A549 (cell line): ENCODE measurements around the gene RIN2. TPM values are rescaled to one million over a fixed set of nuclear protein-coding genes. Genes with fewer than 3 reads are reported as not detected.

Experiments
- ATAC-seq, 2 experiments: fragments of 200-7000 bp in 1 of 2; fragments of >200 bp in 1 of 2; cut with Nextera tagmentation in 1 of 2; cut with Tn5 transposase in 1 of 2; 3 replicates each; pipeline versions ENCODE4 v1.8.0 to v1.9.1; 2018 to 2020; ENCODE audit warnings: mild to moderate bottlenecking in 1 of 2, moderate library complexity in 1 of 2
- CTCF ChIA-PET: fragments of 300-600 bp; sonication (Branson Sonifier 250); formaldehyde crosslinking; extraction: SDS; loops from one replicate; lab custom pipeline; 2021; ENCODE audit warnings: antibody characterized with exemption, inconsistent platforms; lab: Yijun Ruan, JAX
- POLR2A ChIA-PET: fragments of 350-600 bp; formaldehyde crosslinking; extraction: SDS; loops from one replicate; lab custom pipeline; 2021; ENCODE audit warnings: antibody characterized with exemption, inconsistent platforms; lab: Yijun Ruan, JAX
- DNase-seq, 2 experiments: peaks; one replicate each; pipeline versions ENCODE4 v3.0.0 to v3.0.0-alpha.2; 2011 to 2016; ENCODE audit warnings: low read depth in 1 of 2, low spot score in 1 of 2
- FAIRE-seq: peaks from 2 replicates; lab custom pipeline; 2011; peaks lifted over from hg19 to GRCh38; lab: Jason Lieb, UNC
- H3K27ac ChIP-seq, 2 experiments: fragments of >200 bp; sonication (Bioruptor Twin); formaldehyde crosslinking; 3 replicates each; pipeline ENCODE4 v1.5.1; 2016 to 2017
- H3K4me1 ChIP-seq: fragments of >200 bp; sonication (Bioruptor Twin); formaldehyde crosslinking; 3 replicates; pipeline ENCODE4 v1.6.1; 2016
- H3K4me2 ChIP-seq: fragments of >200 bp; sonication (Bioruptor Twin); formaldehyde crosslinking; 3 replicates; pipeline ENCODE4 v1.6.1; 2016
- H3K4me3 ChIP-seq: fragments of >200 bp; sonication (Bioruptor Twin); formaldehyde crosslinking; 3 replicates; pipeline ENCODE4 v1.5.1; 2016
- H3K9me3 ChIP-seq: fragments of >200 bp; sonication (Bioruptor Twin); formaldehyde crosslinking; 3 replicates; pipeline ENCODE4 v1.6.1; 2016
- CEBPB ChIP-seq, 2 experiments: fragments of >200 bp in 1 of 2; sonication (Bioruptor Twin) in 1 of 2; formaldehyde crosslinking in 1 of 2; IDR thresholded peaks; 2 replicates each; pipeline ENCODE4 v1.6.1; 2012 to 2016
- EHF ChIP-seq: fragments of 250-450 bp; sonication (Bioruptor Pico); IDR thresholded peaks from 2 replicates; pipeline ENCODE4 v1.5.0; 2020; ENCODE audit warnings: mild to moderate bottlenecking
- EHMT2 ChIP-seq: fragments of 200-600 bp; sonication (generic); IDR thresholded peaks from 2 replicates; pipeline ENCODE4 v1.6.1; 2016; ENCODE audit warnings: antibody characterized with exemption, low read depth, mild to moderate bottlenecking, moderate library complexity
- EP300 ChIP-seq, 2 experiments: fragments of >200 bp; sonication (Bioruptor Twin); formaldehyde crosslinking; IDR thresholded peaks; 2 replicates in 1 of 2; 3 replicates in 1 of 2; pipeline ENCODE4 v1.6.1; 2016 to 2017
- ESRRA ChIP-seq: fragments of 150-350 bp; IDR thresholded peaks from 2 replicates; pipeline ENCODE4 v1.6.1; 2014; ENCODE audit warnings: mild to moderate bottlenecking, low read length, borderline replicate concordance
- FOSB ChIP-seq: fragments of 250-450 bp; sonication (Bioruptor Pico); IDR thresholded peaks from 2 replicates; pipeline ENCODE4 v1.5.0; 2020; ENCODE audit warnings: mild to moderate bottlenecking, moderate library complexity
- FOSL2 ChIP-seq, 2 experiments: fragments of 450-650 bp in 1 of 2; fragments of >200 bp in 1 of 2; sonication (Bioruptor Twin) in 1 of 2; formaldehyde crosslinking; IDR thresholded peaks; 2 replicates each; pipeline versions ENCODE4 v1.5.0 to v1.6.1; 2016 to 2020; ENCODE audit warnings: mild to moderate bottlenecking in 1 of 2, moderate library complexity in 1 of 2
- HDAC2 ChIP-seq: fragments of 200-600 bp; sonication (generic); IDR thresholded peaks from 2 replicates; pipeline ENCODE4 v1.6.1; 2016
- HEYL ChIP-seq: fragments of 250-450 bp; sonication (Bioruptor Pico); IDR thresholded peaks from 2 replicates; pipeline ENCODE4 v1.8.0; 2021; ENCODE audit warnings: mild to moderate bottlenecking, moderate library complexity
- KDM5A ChIP-seq: fragments of 200-600 bp; sonication (generic); IDR thresholded peaks from 2 replicates; pipeline ENCODE4 v1.6.1; 2016; ENCODE audit warnings: antibody characterized with exemption, mild to moderate bottlenecking
- MAFK ChIP-seq: fragments of 450-650 bp; IDR thresholded peaks from 2 replicates; pipeline ENCODE4 v1.6.1; 2014; ENCODE audit not compliant: partially characterized antibody
- NR3C1 ChIP-seq: fragments of >200 bp; sonication (Bioruptor Twin); formaldehyde crosslinking; IDR thresholded peaks from 3 replicates; pipeline ENCODE4 v1.6.1; 2017
- RAD21 ChIP-seq, 2 experiments: fragments of >200 bp in 1 of 2; sonication (Bioruptor Twin) in 1 of 2; formaldehyde crosslinking in 1 of 2; IDR thresholded peaks in 1 of 2; conservative IDR thresholded peaks in 1 of 2; 2 replicates in 1 of 2; 3 replicates in 1 of 2; pipeline ENCODE4 v1.6.1; 2012 to 2018; ENCODE audit warnings: inconsistent platforms in 1 of 2
- RARB ChIP-seq: fragments of 250-450 bp; sonication (Bioruptor Pico); IDR thresholded peaks from 2 replicates; pipeline ENCODE4 v1.8.0; 2021; ENCODE audit warnings: mild to moderate bottlenecking, moderate library complexity
- RCOR1 ChIP-seq: fragments of 150-350 bp; IDR thresholded peaks from 2 replicates; pipeline ENCODE4 v1.6.1; 2014; ENCODE audit warnings: antibody characterized with exemption, low read length, low read depth
- RFX5 ChIP-seq: fragments of 450-650 bp; IDR thresholded peaks from 2 replicates; pipeline ENCODE4 v1.7.1; 2014; ENCODE audit warnings: antibody characterized with exemption, mild to moderate bottlenecking, moderate library complexity
- TP53 ChIP-seq: fragments of 250-450 bp; sonication (Bioruptor Pico); IDR thresholded peaks from 2 replicates; pipeline ENCODE4 v1.5.0; 2021; ENCODE audit warnings: mild to moderate bottlenecking, moderate library complexity
- ZC3H11A ChIP-seq: fragments of 450-650 bp; IDR thresholded peaks from 2 replicates; pipeline ENCODE4 v1.6.1; 2014; ENCODE audit warnings: antibody characterized with exemption, mild to moderate bottlenecking
- WGBS: methylation state at CpG from one replicate; pipeline ENCODE4 v1.1.6; 2017; ENCODE audit errors: missing lambda C conversion rate; 5-methylcytosine and 5-hydroxymethylcytosine counted together
- polyA plus RNA-seq, 4 experiments: library from polyadenylated mRNA; depleted of rRNA in 3 of 4; stranded (reverse); fragments of >200 nt; fragmentation: RNase III in 1 of 4; extraction: RNeasy Plus Mini Kit Qiagen cat#74134 plus additional on column Dnase treatment in 1 of 4; gene quantifications; 2 replicates in 3 of 4; 3 replicates in 1 of 4; pipeline ENCODE4 v1.2.3, GENCODE V29; 2011 to 2017
- TF ChIP-seq, protein P1 (sequence below): fragments of >200 bp; sonication (Bioruptor Twin); formaldehyde crosslinking; IDR thresholded peaks from 3 replicates; pipeline ENCODE4 v1.5.1; 2016
- TF ChIP-seq, protein P2 (sequence below): fragments of 450-650 bp; IDR thresholded peaks from 2 replicates; pipeline ENCODE4 v1.6.1; 2014; ENCODE audit warnings: antibody characterized with exemption
- TF ChIP-seq, protein P3 (sequence below): IDR thresholded peaks from 2 replicates; pipeline ENCODE4 v1.6.1; 2012
- TF ChIP-seq, protein P4 (sequence below): fragments of 250-450 bp; sonication (Bioruptor Pico); IDR thresholded peaks from 2 replicates; pipeline ENCODE4 v1.5.0; 2020; ENCODE audit warnings: low read depth, mild to moderate bottlenecking, moderate library complexity
- TF ChIP-seq, protein P5 (sequence below): fragments of >200 bp; sonication (Bioruptor Twin); formaldehyde crosslinking; IDR thresholded peaks from 3 replicates; pipeline ENCODE4 v1.6.1; 2016

RIN2 gene
- polyA plus RNA-seq, 2 of the 4 experiments (the other 2 are of a cell fraction) = 22.4 to 34.7 TPM

DNA sequence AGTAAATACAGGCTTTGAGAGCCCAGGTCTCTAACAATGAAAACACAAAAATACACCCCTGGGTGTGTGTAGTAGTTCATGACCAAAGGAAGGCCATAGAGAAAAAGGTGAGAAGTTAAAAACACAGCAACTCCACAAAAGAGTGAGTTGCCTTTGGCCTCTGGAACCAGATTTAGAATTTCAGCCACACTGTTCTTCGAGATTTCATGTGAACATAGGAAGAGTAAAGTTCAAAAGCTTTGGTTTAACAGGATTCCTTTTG lies 43.5 kb upstream of the RIN2 start:
- no peak overlapping the region for H3K27ac ChIP-seq
- ATAC-seq (no peak), FAIRE-seq (no peak), DNase-seq (no peak)
- CTCF ChIA-PET = interaction anchor here (0.9 to 2.8 kb wide), 4 partner anchors 8 to 22 kb away, joined by 3 to 17 read pairs (median 5); no protein-coding TSS in a partner anchor
- no peak overlapping the region for H3K4me3 ChIP-seq
- WGBS = 31% methylated on average over 1 of the region's 1 CpG
- peaks cover 17% of the 10 kb centered on the region for H3K9me3 ChIP-seq
- POLR2A ChIA-PET = no interaction called here
- H3K4me1 ChIP-seq = peaks cover 16% of the 10 kb centered on the region
- H3K4me2 ChIP-seq = no peak overlapping the region
- TF ChIP-seq NR3C1 (no peak), EHMT2 (no peak), ESRRA (no peak), RAD21 (conservative IDR thresholded peaks at IDR 0.05 in 1 of 2, IDR thresholded peaks at IDR 0.05 in 1 of 2) (no peak)

DNA sequence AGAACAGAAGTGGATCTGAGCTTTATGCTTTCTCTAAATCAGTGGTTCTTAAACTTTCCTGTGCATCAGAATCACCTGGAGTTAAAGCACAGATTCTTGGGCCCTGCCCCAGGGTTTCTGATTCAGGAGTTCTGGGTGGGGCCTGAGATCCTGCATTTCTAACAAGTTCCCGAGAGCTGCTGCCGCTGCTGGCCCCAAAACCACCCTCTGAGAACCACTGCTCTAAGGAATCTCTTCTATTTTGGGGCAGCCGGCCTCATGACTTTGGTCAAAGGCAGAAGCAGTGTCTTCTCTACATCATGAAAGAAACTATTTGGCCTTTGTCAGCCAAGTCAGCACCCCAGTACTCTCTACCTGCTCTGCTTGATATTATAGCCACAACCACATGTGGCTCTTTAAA lies 42.1 kb upstream of the RIN2 start:
- Histone ChIP-seq H3K4me1 (peaks cover 1% of the 10 kb centered on the region), H3K27ac (no peak overlapping the region), H3K9me3 (peaks cover 17% of the 10 kb centered on the region), H3K4me3 (no peak overlapping the region), H3K4me2 (no peak overlapping the region)
- DNase-seq (no peak), ATAC-seq (no peak), FAIRE-seq (no peak)
- WGBS = 85% methylated on average over 3 of the region's 3 CpGs
- CTCF ChIA-PET = interaction anchor here (2.8 kb wide), 1 partner anchor 23 kb away, joined by 17 read pairs; no protein-coding TSS in a partner anchor
- POLR2A ChIA-PET = no interaction called here
- TF ChIP-seq, protein P1, sequence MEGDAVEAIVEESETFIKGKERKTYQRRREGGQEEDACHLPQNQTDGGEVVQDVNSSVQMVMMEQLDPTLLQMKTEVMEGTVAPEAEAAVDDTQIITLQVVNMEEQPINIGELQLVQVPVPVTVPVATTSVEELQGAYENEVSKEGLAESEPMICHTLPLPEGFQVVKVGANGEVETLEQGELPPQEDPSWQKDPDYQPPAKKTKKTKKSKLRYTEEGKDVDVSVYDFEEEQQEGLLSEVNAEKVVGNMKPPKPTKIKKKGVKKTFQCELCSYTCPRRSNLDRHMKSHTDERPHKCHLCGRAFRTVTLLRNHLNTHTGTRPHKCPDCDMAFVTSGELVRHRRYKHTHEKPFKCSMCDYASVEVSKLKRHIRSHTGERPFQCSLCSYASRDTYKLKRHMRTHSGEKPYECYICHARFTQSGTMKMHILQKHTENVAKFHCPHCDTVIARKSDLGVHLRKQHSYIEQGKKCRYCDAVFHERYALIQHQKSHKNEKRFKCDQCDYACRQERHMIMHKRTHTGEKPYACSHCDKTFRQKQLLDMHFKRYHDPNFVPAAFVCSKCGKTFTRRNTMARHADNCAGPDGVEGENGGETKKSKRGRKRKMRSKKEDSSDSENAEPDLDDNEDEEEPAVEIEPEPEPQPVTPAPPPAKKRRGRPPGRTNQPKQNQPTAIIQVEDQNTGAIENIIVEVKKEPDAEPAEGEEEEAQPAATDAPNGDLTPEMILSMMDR = no peak
- no peak for TF ChIP-seq TP53 (CRISPR knock-in tag)
- TF ChIP-seq CEBPB (IDR thresholded peaks at IDR 0.05) = no peak
- TF ChIP-seq, protein P2, sequence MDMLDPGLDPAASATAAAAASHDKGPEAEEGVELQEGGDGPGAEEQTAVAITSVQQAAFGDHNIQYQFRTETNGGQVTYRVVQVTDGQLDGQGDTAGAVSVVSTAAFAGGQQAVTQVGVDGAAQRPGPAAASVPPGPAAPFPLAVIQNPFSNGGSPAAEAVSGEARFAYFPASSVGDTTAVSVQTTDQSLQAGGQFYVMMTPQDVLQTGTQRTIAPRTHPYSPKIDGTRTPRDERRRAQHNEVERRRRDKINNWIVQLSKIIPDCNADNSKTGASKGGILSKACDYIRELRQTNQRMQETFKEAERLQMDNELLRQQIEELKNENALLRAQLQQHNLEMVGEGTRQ = no peak
- TF ChIP-seq, protein P3, sequence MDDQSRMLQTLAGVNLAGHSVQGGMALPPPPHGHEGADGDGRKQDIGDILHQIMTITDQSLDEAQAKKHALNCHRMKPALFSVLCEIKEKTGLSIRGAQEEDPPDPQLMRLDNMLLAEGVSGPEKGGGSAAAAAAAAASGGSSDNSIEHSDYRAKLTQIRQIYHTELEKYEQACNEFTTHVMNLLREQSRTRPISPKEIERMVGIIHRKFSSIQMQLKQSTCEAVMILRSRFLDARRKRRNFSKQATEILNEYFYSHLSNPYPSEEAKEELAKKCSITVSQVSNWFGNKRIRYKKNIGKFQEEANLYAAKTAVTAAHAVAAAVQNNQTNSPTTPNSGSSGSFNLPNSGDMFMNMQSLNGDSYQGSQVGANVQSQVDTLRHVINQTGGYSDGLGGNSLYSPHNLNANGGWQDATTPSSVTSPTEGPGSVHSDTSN = no peak
- TF ChIP-seq, protein P4, sequence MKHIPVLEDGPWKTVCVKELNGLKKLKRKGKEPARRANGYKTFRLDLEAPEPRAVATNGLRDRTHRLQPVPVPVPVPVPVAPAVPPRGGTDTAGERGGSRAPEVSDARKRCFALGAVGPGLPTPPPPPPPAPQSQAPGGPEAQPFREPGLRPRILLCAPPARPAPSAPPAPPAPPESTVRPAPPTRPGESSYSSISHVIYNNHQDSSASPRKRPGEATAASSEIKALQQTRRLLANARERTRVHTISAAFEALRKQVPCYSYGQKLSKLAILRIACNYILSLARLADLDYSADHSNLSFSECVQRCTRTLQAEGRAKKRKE = no peak
- no peak for TF ChIP-seq RARB (CRISPR knock-in tag)
- no peak for TF ChIP-seq NR3C1
- no peak for TF ChIP-seq RCOR1
- TF ChIP-seq EP300 (IDR thresholded peaks at IDR 0.05) = no peak
- no peak for TF ChIP-seq ZC3H11A
- TF ChIP-seq HDAC2 = no peak
- TF ChIP-seq KDM5A = no peak
- no peak for TF ChIP-seq EHF
- no peak for TF ChIP-seq MAFK

DNA sequence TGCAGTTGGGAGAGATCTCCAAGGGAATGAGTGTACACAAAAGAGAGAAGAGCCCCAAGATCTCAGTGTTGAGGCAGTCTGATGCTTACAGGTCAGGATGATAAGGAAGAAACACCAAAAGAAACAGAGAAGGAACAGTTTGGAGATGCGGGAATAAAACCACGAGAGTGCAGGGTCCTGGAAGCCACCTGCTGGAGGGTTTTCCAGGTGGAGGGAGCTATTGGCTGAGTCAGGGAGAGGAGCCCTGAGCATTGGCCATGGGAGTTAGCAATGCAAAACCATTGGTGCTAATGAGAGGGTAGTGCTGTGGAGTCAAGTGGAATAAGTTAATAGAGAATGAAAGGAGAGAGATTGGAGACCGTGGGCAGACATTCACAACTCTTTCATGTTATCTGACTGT lies 39.2 kb upstream of the RIN2 start:
- ChIA-PET CTCF (interaction anchor here (1.0 to 2.5 kb wide), 4 partner anchors 21 to 66 kb away, joined by 3 to 8 read pairs (median 4); no protein-coding TSS in a partner anchor), POLR2A (no interaction called here)
- FAIRE-seq = no peak
- Histone ChIP-seq H3K4me2 (no peak overlapping the region), H3K4me1 (no peaks in the 10 kb centered on the region), H3K27ac (no peak overlapping the region), H3K9me3 (peaks cover 17% of the 10 kb centered on the region), H3K4me3 (no peak overlapping the region)
- no peak for ATAC-seq
- 55% methylated on average over 3 of the region's 3 CpGs for WGBS
- no peak for DNase-seq
- no peak for TF ChIP-seq NR3C1
- TF ChIP-seq RFX5 = no peak
- TF ChIP-seq FOSL2 (IDR thresholded peaks at IDR 0.05) = no peak
- TF ChIP-seq FOSL2 (CRISPR knock-in tag; IDR thresholded peaks at IDR 0.05) = no peak
- TF ChIP-seq, protein P2 = no peak
- TF ChIP-seq EHMT2 = no peak
- TF ChIP-seq, protein P5, sequence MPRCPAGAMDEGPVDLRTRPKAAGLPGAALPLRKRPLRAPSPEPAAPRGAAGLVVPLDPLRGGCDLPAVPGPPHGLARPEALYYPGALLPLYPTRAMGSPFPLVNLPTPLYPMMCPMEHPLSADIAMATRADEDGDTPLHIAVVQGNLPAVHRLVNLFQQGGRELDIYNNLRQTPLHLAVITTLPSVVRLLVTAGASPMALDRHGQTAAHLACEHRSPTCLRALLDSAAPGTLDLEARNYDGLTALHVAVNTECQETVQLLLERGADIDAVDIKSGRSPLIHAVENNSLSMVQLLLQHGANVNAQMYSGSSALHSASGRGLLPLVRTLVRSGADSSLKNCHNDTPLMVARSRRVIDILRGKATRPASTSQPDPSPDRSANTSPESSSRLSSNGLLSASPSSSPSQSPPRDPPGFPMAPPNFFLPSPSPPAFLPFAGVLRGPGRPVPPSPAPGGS = no peak
- TF ChIP-seq ZC3H11A = no peak
- no peak for TF ChIP-seq ESRRA
- no peak for TF ChIP-seq FOSB (CRISPR knock-in tag)
- TF ChIP-seq HEYL (CRISPR knock-in tag) = no peak
- TF ChIP-seq, protein P3 = no peak
- TF ChIP-seq, all 56 proteins: peak for 0
